WI38 (cell line): ENCODE results near the gene RUNX2.

Experiments used
- H3K4me3 ChIP-seq: 2 replicates; pipeline ENCODE4 v1.5.1; 2011; ENCODE audit warnings: low read depth, mild to moderate bottlenecking, control low read depth, low read length
- TF ChIP-seq, protein P1 (sequence below): IDR thresholded peaks from 2 replicates; pipeline ENCODE4 v1.5.1; 2012; ENCODE audit warnings: low read depth, mild to moderate bottlenecking, control low read depth, low read length

RUNX2 gene

DNA sequence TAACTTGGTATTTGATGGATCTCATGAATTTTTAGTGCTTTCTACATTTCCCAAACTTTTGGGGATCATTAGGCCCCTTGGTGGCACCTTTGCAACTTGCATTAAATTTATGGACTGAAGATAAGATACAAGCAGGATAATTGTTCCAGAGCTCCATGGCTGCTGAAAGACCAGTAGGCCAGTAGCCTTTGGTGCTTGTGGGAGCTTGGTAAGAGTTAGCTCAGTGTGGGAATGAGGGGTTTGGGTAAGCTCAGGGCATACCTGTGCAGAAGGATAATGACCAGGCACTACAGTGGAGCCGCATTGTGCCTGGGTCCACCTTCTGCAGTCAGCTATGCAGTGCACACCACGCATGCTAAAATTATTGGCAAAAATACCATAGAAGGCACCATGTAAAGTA is 290.1 kb downstream of the RUNX2 start:
- H3K4me3 ChIP-seq: no peak overlapping the region
- TF ChIP-seq, protein P1, sequence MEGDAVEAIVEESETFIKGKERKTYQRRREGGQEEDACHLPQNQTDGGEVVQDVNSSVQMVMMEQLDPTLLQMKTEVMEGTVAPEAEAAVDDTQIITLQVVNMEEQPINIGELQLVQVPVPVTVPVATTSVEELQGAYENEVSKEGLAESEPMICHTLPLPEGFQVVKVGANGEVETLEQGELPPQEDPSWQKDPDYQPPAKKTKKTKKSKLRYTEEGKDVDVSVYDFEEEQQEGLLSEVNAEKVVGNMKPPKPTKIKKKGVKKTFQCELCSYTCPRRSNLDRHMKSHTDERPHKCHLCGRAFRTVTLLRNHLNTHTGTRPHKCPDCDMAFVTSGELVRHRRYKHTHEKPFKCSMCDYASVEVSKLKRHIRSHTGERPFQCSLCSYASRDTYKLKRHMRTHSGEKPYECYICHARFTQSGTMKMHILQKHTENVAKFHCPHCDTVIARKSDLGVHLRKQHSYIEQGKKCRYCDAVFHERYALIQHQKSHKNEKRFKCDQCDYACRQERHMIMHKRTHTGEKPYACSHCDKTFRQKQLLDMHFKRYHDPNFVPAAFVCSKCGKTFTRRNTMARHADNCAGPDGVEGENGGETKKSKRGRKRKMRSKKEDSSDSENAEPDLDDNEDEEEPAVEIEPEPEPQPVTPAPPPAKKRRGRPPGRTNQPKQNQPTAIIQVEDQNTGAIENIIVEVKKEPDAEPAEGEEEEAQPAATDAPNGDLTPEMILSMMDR: no peak

DNA sequence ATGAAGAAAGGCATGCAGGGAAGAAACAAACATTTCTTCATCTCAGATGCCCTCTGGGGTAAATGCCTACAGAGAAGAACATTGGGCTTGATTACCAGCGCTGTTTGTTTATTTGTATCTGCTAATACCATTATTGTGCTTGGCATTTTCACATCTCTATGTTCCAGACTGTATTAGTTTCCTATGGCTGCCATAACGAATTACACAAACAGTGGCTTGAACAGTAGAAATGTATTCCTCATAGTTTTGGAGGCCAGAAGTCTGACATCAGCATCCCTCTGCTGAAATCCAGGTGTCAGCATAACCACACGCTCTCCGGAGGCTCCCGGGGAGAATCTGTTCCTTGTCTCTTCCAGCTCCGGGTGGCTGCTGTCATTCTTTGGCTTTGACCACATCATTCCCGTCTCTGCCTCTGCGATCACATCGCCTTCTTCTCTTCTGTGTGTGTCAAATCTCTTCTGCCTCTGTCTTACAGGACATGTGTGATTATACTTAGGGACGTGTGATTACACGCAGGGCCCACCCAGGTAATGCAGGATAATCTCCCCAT is 291.2 kb downstream of the RUNX2 start:
- H3K4me3 ChIP-seq: no peak overlapping the region
- TF ChIP-seq, protein P1: no peak

DNA sequence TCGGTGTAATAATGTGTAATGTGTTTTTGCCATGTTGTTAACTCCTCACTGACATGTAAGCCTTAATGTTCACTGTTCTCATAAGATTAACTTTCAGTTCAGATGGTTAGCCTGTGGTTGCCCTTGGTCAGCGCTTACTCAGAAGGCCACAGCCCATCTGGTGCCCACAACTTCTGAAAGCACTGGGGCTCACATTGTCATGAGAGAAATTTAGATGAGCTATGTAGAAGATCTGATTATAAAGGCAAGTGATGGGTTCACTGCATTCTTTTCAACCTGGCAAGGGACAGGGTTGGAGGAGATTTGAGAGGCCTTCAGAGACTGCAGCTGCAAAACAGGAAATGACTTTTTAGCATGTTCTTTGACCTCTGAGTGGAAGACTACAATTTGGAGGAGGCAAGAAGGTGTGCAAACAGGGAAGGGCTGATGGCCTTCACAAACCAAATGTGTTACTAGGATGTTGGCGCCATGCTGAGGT is 291.9 kb downstream of the RUNX2 start:
- no peak overlapping the region for H3K4me3 ChIP-seq
- TF ChIP-seq, protein P1: no peak

DNA sequence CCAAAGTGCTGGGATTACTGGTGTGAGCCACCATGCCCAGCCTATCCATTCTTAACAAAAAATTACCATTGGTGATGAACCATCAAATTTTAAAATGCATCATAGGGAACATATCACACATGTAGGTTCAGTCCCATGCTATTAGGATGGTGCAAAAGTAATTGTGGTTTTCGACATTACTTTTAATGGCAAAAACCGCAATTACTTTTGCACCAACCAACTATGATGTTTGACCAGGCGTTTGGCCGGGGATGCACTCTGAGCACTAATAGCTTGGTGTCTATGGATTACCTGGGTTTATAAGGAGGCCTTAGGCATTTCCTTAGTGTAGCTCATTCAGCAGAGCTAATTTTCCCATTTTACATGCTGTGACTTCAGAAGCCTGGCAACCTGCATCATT is 296.1 kb downstream of the RUNX2 start:
- TF ChIP-seq, protein P1: no peak
- H3K4me3 ChIP-seq: no peak overlapping the region

DNA sequence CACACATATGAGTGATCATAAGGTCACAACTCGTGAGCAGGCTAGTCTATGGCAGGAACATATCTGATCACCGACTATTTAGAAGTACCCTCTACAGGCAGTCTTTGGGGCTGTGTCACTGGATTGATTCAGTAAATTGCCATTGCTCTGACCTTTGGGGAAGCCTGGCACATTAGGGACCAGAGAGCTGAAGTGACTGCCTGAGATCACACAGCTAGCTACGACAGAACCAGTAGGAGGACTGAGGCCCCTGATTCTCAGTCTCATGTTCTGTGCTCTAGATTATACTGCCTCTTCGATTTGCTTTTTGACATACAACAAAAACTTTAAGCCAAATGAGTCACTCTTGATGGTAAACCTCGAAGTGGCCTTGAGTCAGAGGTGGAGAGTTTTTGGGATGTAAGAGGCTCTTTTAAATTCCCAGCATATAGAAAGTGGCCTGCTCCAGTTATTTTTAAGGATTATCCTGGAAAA is 297.1 kb downstream of the RUNX2 start:
- TF ChIP-seq, protein P1: no peak
- H3K4me3 ChIP-seq: no peak overlapping the region

DNA sequence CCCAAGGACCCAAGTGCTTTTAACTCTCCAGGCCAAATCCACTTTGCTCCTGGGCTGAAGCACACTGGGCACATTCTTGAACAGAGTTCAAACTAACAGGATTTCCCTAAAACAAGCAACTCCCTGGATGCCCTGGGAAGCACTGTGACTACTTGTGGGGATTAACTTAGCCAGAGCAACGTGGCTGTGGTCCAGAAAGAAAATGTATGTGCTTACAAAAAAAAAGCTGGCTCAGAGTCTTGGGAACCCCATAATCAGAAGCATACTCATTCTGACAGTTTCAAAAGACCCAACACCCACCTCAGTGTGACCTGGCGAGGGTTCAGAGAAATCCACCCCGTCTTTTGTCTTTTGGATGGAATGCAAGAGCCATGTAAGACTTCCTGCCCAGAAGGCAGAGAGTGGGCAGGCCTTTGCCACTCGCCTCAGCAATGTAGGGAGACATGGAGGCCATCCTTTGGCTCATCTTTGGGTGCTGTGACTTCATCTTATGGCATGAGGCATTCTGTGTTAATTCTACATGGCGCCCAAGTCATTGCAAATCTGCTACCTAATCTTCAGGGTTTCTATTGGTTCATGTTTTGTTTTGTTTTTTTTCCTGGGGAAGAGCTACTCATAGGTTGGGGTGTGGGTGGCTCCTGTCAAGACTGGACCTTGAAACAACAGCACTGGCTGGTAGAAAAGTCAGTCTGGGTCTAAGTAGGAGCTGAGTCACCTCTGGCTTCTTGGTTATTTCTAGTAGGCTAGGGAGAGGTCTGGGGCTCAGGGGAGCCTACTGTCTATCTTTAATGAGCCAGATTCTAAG is 298.2 kb downstream of the RUNX2 start:
- TF ChIP-seq, protein P1: no peak
- H3K4me3 ChIP-seq: no peak overlapping the region

DNA sequence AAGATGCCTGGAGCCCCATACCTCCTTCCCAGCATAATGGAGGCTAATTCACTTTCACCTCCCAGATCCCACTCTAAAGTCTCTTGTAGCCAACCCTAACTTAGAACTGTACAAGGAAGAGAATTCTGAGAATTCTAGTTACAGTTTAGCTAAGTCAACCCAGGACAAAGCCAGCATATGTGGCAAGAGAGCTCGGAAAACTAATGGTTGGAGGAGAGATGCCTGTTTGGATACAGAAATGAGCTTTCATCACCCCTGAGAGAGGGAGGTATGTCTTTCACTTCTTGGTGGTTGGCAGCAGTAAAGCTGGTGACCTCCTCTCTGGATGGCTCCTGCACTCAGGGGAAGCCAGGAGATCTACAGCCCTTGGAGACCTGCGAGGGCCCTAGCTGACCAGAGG is 302.2 kb downstream of the RUNX2 start:
- no peak overlapping the region for H3K4me3 ChIP-seq
- TF ChIP-seq, protein P1: no peak
